NCI-H446 (cell line): ENCODE data around the gene PRSS8.
A peak's percentile ranks its signal among the peaks of the same experiment; 100 is the strongest.
"Not testable (repeated sequence)": the region's sequence is repeated elsewhere in the genome, so short reads cannot be mapped to it uniquely, and the experiment has no call there.

Experiments used
- DNase-seq, 2 experiments: peaks; one replicate each; lab custom pipeline; 2025; lab: John Stamatoyannopoulos, UW

The PRSS8 gene

DNA sequence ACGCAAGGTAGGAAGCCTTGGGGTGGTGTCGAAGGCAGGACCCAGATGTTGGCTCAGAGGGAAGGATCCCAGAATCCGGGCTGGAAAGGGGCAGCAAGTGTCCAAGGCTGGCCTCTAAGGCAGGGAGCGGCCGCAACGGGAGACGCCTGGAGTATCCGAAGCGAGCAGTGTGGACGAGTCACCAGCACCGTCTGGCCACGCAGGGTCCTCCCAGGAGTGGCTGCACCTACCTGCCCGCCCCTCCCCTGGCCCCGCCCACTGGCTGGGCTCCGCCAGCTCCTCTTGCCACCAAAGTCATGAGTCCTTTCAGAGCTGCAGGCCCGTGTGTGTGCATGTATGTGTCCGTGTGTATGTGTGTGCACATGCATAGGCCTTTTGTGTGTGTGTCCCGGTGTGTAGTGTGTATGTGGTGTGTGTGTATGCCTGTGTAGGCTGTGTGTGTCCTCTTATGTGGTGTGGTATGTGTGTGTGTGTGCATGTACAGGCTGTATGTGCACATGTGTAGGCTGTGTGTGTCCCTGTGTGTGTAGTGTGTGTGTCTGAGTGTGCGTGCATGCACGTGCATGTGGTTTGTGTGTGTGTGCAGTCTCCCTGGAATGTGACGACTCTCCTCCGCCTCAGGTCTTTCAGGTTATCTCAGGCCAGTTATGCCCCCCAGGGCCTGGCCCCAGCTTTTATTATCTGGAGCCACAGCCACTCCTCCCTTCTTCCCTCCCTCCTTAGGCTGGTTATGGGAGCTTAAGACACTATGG lies at the start of gene PRSS8:
Gene PRSS8, minus strand, starts transcription at position 193 of the 752 bp plus-strand sequence. CDS start 229 bp downstream, outside the sequence.
- no peak for DNase-seq

GRCh38 chr16:31184888-31185287 lies 49.4 kb upstream of the PRSS8 start:
- DNase-seq = no peak

DNA sequence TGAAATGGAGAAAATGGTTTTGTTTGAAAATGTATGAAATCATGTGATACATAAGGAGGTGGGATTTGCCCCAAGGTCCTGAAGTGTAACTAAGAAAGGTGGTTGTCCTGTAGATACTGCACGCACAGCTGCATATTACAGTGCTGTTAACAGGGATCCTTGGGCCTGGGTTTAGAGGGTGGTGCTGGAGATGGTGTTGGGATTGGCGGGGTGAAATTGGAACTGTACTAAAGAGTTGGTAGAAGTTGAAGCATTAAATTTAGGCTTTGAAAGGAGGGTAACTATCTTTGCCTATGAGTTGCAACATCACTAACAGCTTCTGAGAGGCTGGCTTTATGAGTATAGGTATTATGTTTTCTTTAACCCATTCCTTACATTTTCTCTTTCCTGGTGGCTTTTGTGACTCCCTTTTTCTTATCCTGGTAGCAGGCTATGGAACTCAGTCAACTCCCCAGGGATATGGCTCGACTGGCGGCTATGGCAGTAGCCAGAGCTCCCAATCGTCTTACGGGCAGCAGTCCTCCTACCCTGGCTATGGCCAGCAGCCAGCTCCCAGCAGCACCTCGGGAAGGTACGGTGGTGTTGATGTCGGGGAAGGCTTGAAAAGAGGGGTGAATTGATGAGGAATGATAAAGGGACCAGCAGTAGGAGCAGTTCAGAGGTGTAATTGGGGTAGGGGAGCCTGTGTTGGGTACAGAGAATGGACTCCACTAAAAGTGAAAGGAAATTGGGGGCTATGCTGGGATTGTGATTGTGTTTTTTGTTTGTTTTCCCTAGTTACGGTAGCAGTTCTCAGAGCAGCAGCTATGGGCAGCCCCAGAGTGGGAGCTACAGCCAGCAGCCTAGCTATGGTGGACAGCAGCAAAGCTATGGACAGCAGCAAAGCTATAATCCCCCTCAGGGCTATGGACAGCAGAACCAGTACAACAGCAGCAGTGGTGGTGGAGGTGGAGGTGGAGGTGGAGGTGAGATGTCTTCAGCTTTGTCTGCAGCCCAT lies 48.2 kb upstream of the PRSS8 start:
- DNase-seq = no peak

- no peak for DNase-seq
These were observed 46.9 kb upstream of the PRSS8 start for GRCh38 chr16:31182391-31182790.

DNA sequence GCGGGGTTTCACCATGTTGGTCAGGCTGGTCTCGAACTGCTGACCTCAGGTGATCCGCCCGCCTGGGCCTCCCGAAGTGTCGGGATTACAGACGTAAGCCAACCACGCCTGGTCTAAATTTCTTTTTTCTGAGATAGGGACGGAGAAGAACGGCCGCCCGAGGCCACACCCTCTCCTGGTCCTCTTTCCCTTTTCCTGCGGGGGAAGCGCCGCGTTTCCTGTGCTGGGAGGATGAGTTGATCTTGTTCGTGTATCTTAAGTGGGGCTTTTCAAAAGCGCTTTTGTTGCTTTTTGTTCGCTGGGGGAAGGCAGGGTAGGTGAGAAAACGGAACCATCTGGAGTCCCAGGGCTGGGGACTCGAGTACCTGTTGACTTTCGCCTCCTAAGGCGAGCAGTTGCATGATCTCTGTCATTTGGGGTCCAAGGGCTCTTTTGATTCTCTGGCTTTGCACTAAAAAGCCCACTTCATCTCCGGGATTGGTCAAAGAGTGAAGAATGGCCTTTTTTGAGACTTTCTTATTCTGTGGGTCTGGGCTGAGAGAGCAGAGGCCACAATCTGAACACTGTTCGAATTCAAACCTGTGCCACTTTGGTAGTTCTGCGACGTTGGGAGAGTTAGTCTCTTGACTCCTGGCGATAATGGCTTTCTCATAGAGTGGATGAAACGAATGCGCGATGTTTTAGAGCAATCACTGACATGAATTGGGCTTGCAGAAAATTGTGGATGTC lies 45.7 kb upstream of the PRSS8 start:
- DNase-seq = no peak

GRCh38 chr16:31179747-31180459 lies 44.4 kb upstream of the PRSS8 start, which contains the start of gene FUS:
TSS of gene FUS (plus strand) at chr16:31180139. CDS start at chr16:31180215, 76 bp downstream.
- DNase-seq = peak; percentile 90 to 93

DNA sequence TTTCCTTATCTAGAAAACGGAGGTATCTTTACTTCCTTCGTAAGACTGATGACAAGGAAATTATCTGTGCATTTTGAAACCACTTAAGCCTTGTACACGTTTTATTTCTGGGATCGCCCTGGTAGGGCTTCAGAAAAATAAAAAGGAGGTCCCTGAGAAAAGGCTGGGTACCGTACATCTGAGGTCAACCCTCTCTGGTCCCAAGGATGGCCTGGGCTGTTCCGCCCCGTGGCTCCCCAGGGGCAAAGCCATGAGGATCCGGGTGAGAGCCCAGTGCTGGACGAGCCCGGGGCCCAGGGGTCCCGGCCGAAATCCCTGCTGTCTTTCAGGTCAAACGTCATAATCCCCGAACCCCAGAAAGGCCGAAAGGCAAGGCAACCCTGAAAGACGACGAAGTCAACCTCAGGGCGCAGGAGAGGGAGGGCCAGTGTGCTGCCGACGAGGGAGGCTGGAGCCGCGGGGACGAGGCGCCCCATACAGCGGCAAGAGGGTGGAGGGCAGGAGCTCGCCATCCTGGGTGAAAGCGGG lies 43.8 kb upstream of the PRSS8 start:
- no peak for DNase-seq

DNA sequence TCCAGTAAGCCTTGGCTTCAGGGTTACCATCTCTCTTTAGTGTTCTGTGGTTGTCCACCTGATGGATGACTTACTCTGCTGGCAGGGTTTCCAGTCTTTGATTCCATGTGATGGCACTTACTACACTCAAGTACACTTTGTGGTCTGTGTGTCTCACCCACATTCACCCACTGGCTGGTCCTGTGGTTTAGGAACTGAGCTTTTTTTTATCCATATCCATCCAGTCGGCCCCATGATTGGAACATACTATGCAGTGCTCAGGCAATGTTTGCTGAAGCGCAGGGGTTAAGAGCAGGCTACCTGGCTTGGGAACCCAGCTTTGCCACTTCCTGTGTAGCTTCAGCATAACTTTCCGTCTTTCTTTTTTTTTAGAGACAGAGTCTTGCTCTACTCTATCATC lies 41.6 kb upstream of the PRSS8 start:
- DNase-seq = no peak

DNA sequence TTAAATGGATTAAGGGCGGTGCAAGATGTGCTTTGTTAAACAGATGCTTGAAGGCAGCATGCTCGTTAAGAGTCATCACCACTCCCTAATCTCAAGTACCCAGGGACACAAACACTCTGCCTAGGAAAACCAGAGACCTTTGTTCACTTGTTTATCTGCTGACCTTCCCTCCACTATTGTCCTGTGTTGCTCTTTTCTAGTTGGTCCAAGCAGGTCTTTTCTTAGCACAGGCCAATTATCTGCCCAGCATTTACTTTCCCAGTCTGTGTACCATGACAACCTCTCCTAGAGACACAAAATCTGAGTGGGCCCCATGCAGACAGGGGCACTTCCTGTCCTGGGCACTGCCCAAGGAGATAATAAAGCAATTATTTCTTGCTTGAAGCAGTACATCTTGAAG lies 34.5 kb upstream of the PRSS8 start:
- not testable (repeated sequence) for DNase-seq

DNA sequence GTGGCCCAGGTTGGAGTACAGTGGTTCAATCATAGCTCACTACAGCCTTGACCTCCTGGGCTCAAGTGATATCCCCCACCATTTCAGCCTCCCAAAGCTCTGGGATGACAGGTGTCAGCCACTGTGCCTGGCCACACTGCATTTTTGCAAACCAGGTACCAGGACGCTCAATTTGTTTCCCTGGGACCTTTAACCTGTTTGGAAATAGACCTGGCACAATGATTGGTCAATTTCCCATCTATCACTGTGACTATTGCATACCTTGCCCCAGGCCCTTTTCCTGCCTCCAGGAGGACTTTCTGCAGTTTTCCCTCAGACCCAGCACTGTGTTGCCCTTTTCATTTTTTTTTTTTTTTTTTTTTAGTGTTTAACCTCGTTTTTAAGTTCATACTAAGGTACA lies 33.3 kb upstream of the PRSS8 start:
- DNase-seq = no peak

DNA sequence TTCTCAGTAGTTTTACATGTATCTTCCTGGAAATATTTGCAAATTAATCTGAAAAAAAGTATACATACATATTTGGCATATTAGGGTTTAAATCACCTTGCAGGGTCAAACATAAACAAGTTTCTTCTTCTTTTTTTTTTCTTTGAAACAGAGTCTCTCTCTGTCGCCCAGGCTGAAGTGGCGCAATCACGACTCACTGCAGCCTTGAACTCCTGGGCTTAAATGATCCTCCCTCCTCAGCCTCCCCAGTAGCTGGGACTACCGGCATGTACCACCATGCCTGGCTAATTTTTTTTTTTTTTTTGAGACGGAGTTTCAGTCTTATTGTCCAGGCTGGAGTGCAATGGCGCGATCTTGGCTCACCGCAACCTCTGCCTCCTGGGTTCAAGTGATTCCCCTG lies 31.8 kb upstream of the PRSS8 start:
- no peak for DNase-seq

GRCh38 chr16:31157136-31157535 lies 21.6 kb upstream of the PRSS8 start:
- DNase-seq = no peak

- DNase-seq = not testable (repeated sequence)
These were observed 15.4 kb upstream of the PRSS8 start for GRCh38 chr16:31150976-31151375.

DNA sequence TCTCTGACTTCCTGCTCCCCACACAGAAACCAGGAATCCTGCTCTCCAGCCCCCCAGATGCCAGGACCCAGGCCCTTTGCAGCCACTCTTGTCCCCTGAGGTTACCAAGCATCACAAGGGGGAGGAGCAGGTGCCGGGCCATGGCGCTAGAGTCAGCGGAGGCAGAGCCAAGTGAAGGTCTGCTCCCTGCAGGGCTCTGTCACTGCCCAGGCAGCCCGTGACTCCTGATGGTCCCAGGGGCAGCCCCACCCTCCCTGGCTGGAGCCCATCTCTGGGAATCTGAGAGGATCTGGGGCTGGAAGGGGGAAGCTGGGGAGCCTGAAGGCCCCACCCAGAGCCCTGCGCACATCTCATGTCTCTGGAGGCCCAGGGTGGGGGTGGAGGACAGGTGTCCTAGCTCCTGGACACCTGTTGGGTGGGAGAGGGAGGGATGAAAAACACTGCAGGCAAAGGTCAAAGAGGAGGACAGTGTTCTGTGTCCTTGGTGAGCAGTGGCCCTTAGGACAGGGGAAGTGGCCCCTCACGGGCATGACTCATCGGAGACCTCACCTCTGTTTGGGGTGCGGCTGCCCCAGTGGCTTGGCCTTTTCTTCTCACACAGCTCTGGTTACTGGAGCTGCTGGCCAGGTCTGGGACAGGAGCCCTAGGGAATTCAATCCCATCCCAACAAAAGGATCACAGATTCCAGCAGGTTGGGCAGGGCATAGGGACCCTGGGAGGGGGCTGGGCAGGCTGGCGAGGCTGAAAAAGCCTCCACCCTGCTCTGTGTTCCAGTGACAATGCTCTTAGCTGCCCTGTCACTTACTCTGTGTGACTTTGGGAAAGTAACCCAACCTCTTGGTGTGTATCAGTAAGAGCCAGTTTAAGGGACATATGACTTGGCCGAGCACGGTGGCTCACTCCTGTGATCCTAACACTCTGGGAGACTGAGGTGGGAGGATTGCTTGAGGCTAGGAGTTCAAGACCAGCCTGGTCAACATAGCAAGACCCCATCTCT lies 14.7 kb upstream of the PRSS8 start, which contains the start of gene PRSS36:
Gene PRSS36, minus strand, starts transcription at position 173 of the 997 bp plus-strand sequence. Its CDS starts 31 bp downstream, at position 142.
- no peak for DNase-seq

- no peak for DNase-seq
These were observed 13.8 kb upstream of the PRSS8 start for GRCh38 chr16:31149332-31149731.

- no peak for DNase-seq
These were observed 13.4 kb upstream of the PRSS8 start for GRCh38 chr16:31148896-31149295.

- no peak for DNase-seq
These were observed 12.8 kb upstream of the PRSS8 start for GRCh38 chr16:31148281-31148728.

- DNase-seq = no peak
These were observed 12.0 kb upstream of the PRSS8 start for GRCh38 chr16:31147574-31147973.

GRCh38 chr16:31145398-31145990 lies 10.0 kb upstream of the PRSS8 start:
- DNase-seq = no peak
